DND-41 (cell line): ENCODE data around the gene FAM20C.

Experiments
- ATAC-seq: fragments of 200-7000 bp; cut with Tn5 transposase; 3 replicates; pipeline ENCODE4 v1.9.1; 2021; ENCODE audit warnings: low read depth; ENCODE audit not compliant: insufficient read depth
- DNase-seq: peaks from one replicate; pipeline ENCODE4 v3.0.0-alpha.2; 2020
- H2AFZ ChIP-seq: 2 replicates; pipeline ENCODE4 v1.6.0; 2012; ENCODE audit warnings: low read depth, low read length
- H3K27ac ChIP-seq: 2 replicates; pipeline ENCODE4 v1.5.1; 2012; ENCODE audit warnings: low read length, inconsistent platforms
- H3K27me3 ChIP-seq: fragments of 200-600 bp; sonication (generic); 2 replicates; pipeline ENCODE4 v1.6.0; 2012; ENCODE audit warnings: low read length, mild to moderate bottlenecking, inconsistent platforms; ENCODE audit not compliant: insufficient read depth, poor library complexity
- H3K36me3 ChIP-seq: 2 replicates; pipeline ENCODE4 v1.5.1; 2012; ENCODE audit warnings: low read length, inconsistent platforms; ENCODE audit not compliant: insufficient read depth
- H3K4me1 ChIP-seq: 2 replicates; pipeline ENCODE4 v1.5.1; 2012; ENCODE audit warnings: mild to moderate bottlenecking, low read length; ENCODE audit not compliant: insufficient read depth
- H3K4me2 ChIP-seq: 2 replicates; pipeline ENCODE4 v1.6.0; 2012; ENCODE audit warnings: mild to moderate bottlenecking, moderate library complexity, low read length, inconsistent platforms; ENCODE audit not compliant: insufficient read depth
- H3K4me3 ChIP-seq, 2 experiments: fragments of 200-600 bp in 1 of 2; shearing (Covaris generic) in 1 of 2; 2 replicates each; pipeline ENCODE4 v1.5.1; 2012 to 2016; ENCODE audit warnings: inconsistent platforms in 2 of 2, low read length in 2 of 2, mild to moderate bottlenecking in 2 of 2, low read depth in 1 of 2, moderate library complexity in 1 of 2
- H3K79me2 ChIP-seq: 2 replicates; pipeline ENCODE4 v1.6.0; 2012; ENCODE audit warnings: low read length, inconsistent platforms; ENCODE audit not compliant: insufficient read depth
- H3K9ac ChIP-seq: 2 replicates; pipeline ENCODE4 v1.6.0; 2012; ENCODE audit warnings: low read depth, mild to moderate bottlenecking, inconsistent platforms, low read length, moderate library complexity
- H3K9me3 ChIP-seq: 2 replicates; pipeline ENCODE4 v1.5.1; 2012; ENCODE audit warnings: low read length, moderate library complexity, mild to moderate bottlenecking, inconsistent platforms; ENCODE audit not compliant: insufficient read depth, severe bottlenecking
- H4K20me1 ChIP-seq: 2 replicates; pipeline ENCODE4 v1.6.0; 2012; ENCODE audit warnings: low read length; ENCODE audit not compliant: insufficient read depth
- CTCF ChIP-seq: IDR thresholded peaks from 2 replicates; pipeline ENCODE4 v1.5.1; 2012; ENCODE audit warnings: borderline replicate concordance, low read length, moderate library complexity, mild to moderate bottlenecking; ENCODE audit not compliant: poor library complexity, severe bottlenecking; ENCODE audit errors: extremely low read depth
- EZH2 ChIP-seq: IDR thresholded peaks from 3 replicates; pipeline ENCODE4 v1.6.1; 2012; ENCODE audit warnings: borderline replicate concordance, low read depth, mild to moderate bottlenecking, moderate library complexity, low read length, inconsistent platforms; ENCODE audit not compliant: severe bottlenecking

The FAM20C gene

GRCh38 chr7:154096-154799 lies 38.1 kb upstream of the FAM20C start:
- no peak for TF ChIP-seq EZH2
- TF ChIP-seq CTCF, result no peak
- no peaks in the 10 kb centered on the region for H3K9me3 ChIP-seq
- no peak overlapping the region for H3K4me3 ChIP-seq
- no peaks in the 10 kb centered on the region for H3K36me3 ChIP-seq
- H3K4me2 ChIP-seq, result no peak overlapping the region
- H3K9ac ChIP-seq, result no peak overlapping the region
- no peak overlapping the region for H3K27ac ChIP-seq
- ATAC-seq, result no peak
- H3K4me1 ChIP-seq, result no peaks in the 10 kb centered on the region
- H3K79me2 ChIP-seq, result no peaks in the 10 kb centered on the region
- H2AFZ ChIP-seq, result no peak overlapping the region
- peaks cover 15% of the 10 kb centered on the region for H3K27me3 ChIP-seq
- peaks cover 3% of the 10 kb centered on the region; the same call in 1 of the 2 replicates for H4K20me1 ChIP-seq
- no peak for DNase-seq

GRCh38 chr7:155469-155900 lies 36.9 kb upstream of the FAM20C start:
- H2AFZ ChIP-seq, result no peak overlapping the region
- peaks cover 3% of the 10 kb centered on the region; the same call in 1 of the 2 replicates for H4K20me1 ChIP-seq
- H3K4me2 ChIP-seq, result no peak overlapping the region
- ATAC-seq, result no peak
- no peak overlapping the region for H3K9ac ChIP-seq
- no peaks in the 10 kb centered on the region for H3K4me1 ChIP-seq
- H3K79me2 ChIP-seq, result no peaks in the 10 kb centered on the region
- no peaks in the 10 kb centered on the region for H3K36me3 ChIP-seq
- TF ChIP-seq EZH2, result no peak
- TF ChIP-seq CTCF, result no peak
- DNase-seq, result no peak
- no peak overlapping the region for H3K4me3 ChIP-seq
- no peak overlapping the region for H3K27ac ChIP-seq
- peaks cover 15% of the 10 kb centered on the region for H3K27me3 ChIP-seq
- H3K9me3 ChIP-seq, result no peaks in the 10 kb centered on the region

- Histone ChIP-seq H3K36me3 (no peaks in the 10 kb centered on the region), H3K79me2 (no peaks in the 10 kb centered on the region), H4K20me1 (peaks cover 3% of the 10 kb centered on the region; the same call in 1 of the 2 replicates), H3K9ac (no peak overlapping the region), H2AFZ (no peak overlapping the region), H3K27me3 (peaks cover 15% of the 10 kb centered on the region), H3K4me1 (no peaks in the 10 kb centered on the region), H3K27ac (no peak overlapping the region), H3K4me2 (no peak overlapping the region), H3K4me3 (no peak overlapping the region), H3K9me3 (no peaks in the 10 kb centered on the region)
- DNase-seq, result no peak
- ATAC-seq, result no peak
- no peak for TF ChIP-seq CTCF
- TF ChIP-seq EZH2, result no peak
Measured at GRCh38 chr7:156111-157007, 36.0 kb upstream of the FAM20C start.
